ENCODE results near the gene FAM193B.

- no peak for TF ChIP-seq GATA3 (IDR thresholded peaks at IDR 0.05; ENCODE audit: low read depth, low read length)
- TF ChIP-seq GATA2 (IDR thresholded peaks at IDR 0.05; ENCODE audit: low read depth, low read length) = no peak
Observed at GRCh38 chr5:177504086-177505056, 50.0 kb downstream of the FAM193B start.
